H1 (cell line): ENCODE data around the gene MTG1. TPM values are rescaled to one million over a fixed set of nuclear protein-coding genes. Genes with fewer than 3 reads are reported as not detected.

Experiments used
- CTCF ChIA-PET: fragments of 300-600 bp; sonication (Branson Sonifier 250); formaldehyde crosslinking; loops from one replicate; lab custom pipeline; 2021; ENCODE audit not compliant: partially characterized antibody; lab: Charles Lee
- POLR2A ChIA-PET: fragments of 300-600 bp; sonication (Branson Sonifier 250); formaldehyde crosslinking; loops from one replicate; lab custom pipeline; 2021; ENCODE audit warnings: inconsistent platforms; ENCODE audit not compliant: partially characterized antibody; lab: Charles Lee
- DNase-seq, 2 experiments: peaks; one replicate each; pipeline versions ENCODE4 v3.0.0 to v3.0.0-alpha.2; 2010 to 2022; ENCODE audit warnings: low spot score in 2 of 2, low read depth in 1 of 2, mixed read lengths in 1 of 2
- FAIRE-seq: peaks from 2 replicates; lab custom pipeline; 2011; peaks lifted over from hg19 to GRCh38; lab: Jason Lieb, UNC
- H2AFZ ChIP-seq: 2 replicates; pipeline ENCODE4 v1.8.1; 2012; ENCODE audit warnings: low read length, inconsistent platforms
- H2AK5ac ChIP-seq: 2 replicates; pipeline ENCODE4 v1.6.1; 2013; ENCODE audit warnings: low read depth, low read length
- H2BK120ac ChIP-seq: replicated peaks from 2 replicates; pipeline ENCODE3; 2013; ENCODE audit warnings: low read depth, low read length, inconsistent platforms
- H2BK12ac ChIP-seq: 2 replicates; pipeline ENCODE4 v1.6.1; 2013; ENCODE audit warnings: low read depth, low read length
- H2BK15ac ChIP-seq: 2 replicates; pipeline ENCODE4 v1.6.1; 2013; ENCODE audit warnings: low read length
- H2BK20ac ChIP-seq: 2 replicates; pipeline ENCODE4 v1.6.1; 2013; ENCODE audit warnings: low read length
- H2BK5ac ChIP-seq: 2 replicates; pipeline ENCODE4 v1.6.1; 2013; ENCODE audit warnings: low read depth, low read length
- H3K14ac ChIP-seq: 2 replicates; pipeline ENCODE4 v1.6.1; 2013; ENCODE audit warnings: inconsistent platforms; ENCODE audit not compliant: insufficient read length
- H3K18ac ChIP-seq: 2 replicates; pipeline ENCODE4 v1.6.1; 2013; ENCODE audit warnings: low read length; ENCODE audit errors: extremely low read depth
- H3K23ac ChIP-seq: 2 replicates; pipeline ENCODE4 v1.6.1; 2013; ENCODE audit warnings: inconsistent platforms; ENCODE audit not compliant: insufficient read length
- H3K23me2 ChIP-seq: 2 replicates; pipeline ENCODE4 v1.6.1; 2013; ENCODE audit warnings: low read depth, low read length
- H3K27ac ChIP-seq: 2 replicates; pipeline ENCODE4 v1.6.1; 2011; ENCODE audit warnings: low read depth, low read length, inconsistent platforms
- H3K27me3 ChIP-seq, 4 experiments: replicated peaks in 1 of 4; 1 replicate in 1 of 4; 2 replicates in 3 of 4; pipeline versions ENCODE4 v1.6.1 to v1.8.1; 2011 to 2013; ENCODE audit warnings: low read length in 3 of 4, mild to moderate bottlenecking in 3 of 4, inconsistent platforms in 2 of 4, mixed read lengths in 2 of 4, moderate library complexity in 1 of 4; ENCODE audit not compliant: control insufficient read depth in 3 of 4, insufficient read depth in 3 of 4; ENCODE audit errors: extremely low read depth in 1 of 4
- H3K36me3 ChIP-seq, 4 experiments: 2 replicates each; pipeline versions ENCODE4 v1.6.1 to v1.8.1; 2011 to 2013; ENCODE audit warnings: mild to moderate bottlenecking in 4 of 4, low read length in 3 of 4, moderate library complexity in 2 of 4, control low read depth in 1 of 4, inconsistent platforms in 1 of 4; ENCODE audit not compliant: insufficient read depth in 4 of 4, control insufficient read depth in 2 of 4
- H3K4ac ChIP-seq: replicated peaks from 2 replicates; pipeline ENCODE3; 2013; ENCODE audit warnings: low read length, low read depth, mixed read lengths, inconsistent platforms; ENCODE audit not compliant: insufficient read length
- H3K4me1 ChIP-seq, 4 experiments: replicated peaks in 1 of 4; 1 replicate in 1 of 4; 2 replicates in 3 of 4; pipeline versions ENCODE4 v1.6.1 to v1.8.1; 2011 to 2013; ENCODE audit warnings: low read length in 3 of 4, inconsistent platforms in 2 of 4, mixed read lengths in 1 of 4; ENCODE audit not compliant: insufficient read depth in 4 of 4, control insufficient read depth in 3 of 4
- H3K4me2 ChIP-seq, 2 experiments: 2 replicates each; pipeline versions ENCODE4 v1.6.1 to v1.8.1; 2011 to 2013; ENCODE audit warnings: low read depth in 2 of 2, low read length in 2 of 2, control low read depth in 1 of 2, inconsistent platforms in 1 of 2, mild to moderate bottlenecking in 1 of 2; ENCODE audit not compliant: insufficient read depth in 1 of 2
- H3K4me3 ChIP-seq, 4 experiments: fragments of 200-600, 300-600 bp in 1 of 4; sonication (generic), shearing (Covaris generic), sonication (Bioruptor Twin) in 1 of 4; 2 replicates each; pipeline versions ENCODE4 v1.5.1 to v1.8.1; 2011 to 2016; ENCODE audit warnings: low read length in 4 of 4, low read depth in 3 of 4, control low read depth in 2 of 4, inconsistent platforms in 2 of 4, mild to moderate bottlenecking in 2 of 4, mixed read lengths in 1 of 4, moderate library complexity in 1 of 4; ENCODE audit not compliant: insufficient read depth in 2 of 4; ENCODE audit errors: extremely low read depth in 1 of 4
- H3K56ac ChIP-seq: replicated peaks from 2 replicates; pipeline ENCODE3; 2013; ENCODE audit warnings: low read depth, mild to moderate bottlenecking, mixed read lengths, low read length, inconsistent platforms; ENCODE audit not compliant: insufficient read length
- H3K79me1 ChIP-seq: 2 replicates; pipeline ENCODE4 v1.6.1; 2013; ENCODE audit warnings: low read depth, low read length, control low read depth
- H3K79me2 ChIP-seq, 2 experiments: 2 replicates each; pipeline versions ENCODE4 v1.6.1 to v1.8.1; 2012 to 2013; ENCODE audit warnings: low read length in 2 of 2, mild to moderate bottlenecking in 2 of 2, inconsistent platforms in 1 of 2; ENCODE audit not compliant: insufficient read depth in 2 of 2, control insufficient read depth in 1 of 2
- H3K9ac ChIP-seq, 4 experiments: replicated peaks in 1 of 4; 1 replicate in 1 of 4; 2 replicates in 3 of 4; pipeline versions ENCODE4 v1.6.1 to v1.8.1; 2011 to 2013; ENCODE audit warnings: low read depth in 3 of 4, low read length in 3 of 4, control low read depth in 2 of 4, mild to moderate bottlenecking in 2 of 4, moderate library complexity in 2 of 4, inconsistent platforms in 1 of 4; ENCODE audit errors: extremely low read depth in 1 of 4
- H3K9me3 ChIP-seq, 2 experiments: 2 replicates each; pipeline versions ENCODE4 v1.6.1 to v1.8.1; 2012 to 2013; ENCODE audit warnings: mild to moderate bottlenecking in 2 of 2, moderate library complexity in 2 of 2, control low read depth in 1 of 2, inconsistent platforms in 1 of 2, low read depth in 1 of 2, low read length in 1 of 2, mixed read lengths in 1 of 2; ENCODE audit not compliant: insufficient read depth in 2 of 2
- H4K20me1 ChIP-seq, 2 experiments: replicated peaks in 1 of 2; 2 replicates each; pipeline versions ENCODE3 to v1.8.1; 2011 to 2013; ENCODE audit warnings: inconsistent platforms in 2 of 2, low read length in 2 of 2, mild to moderate bottlenecking in 1 of 2; ENCODE audit not compliant: insufficient read depth in 2 of 2, control insufficient read depth in 1 of 2
- H4K5ac ChIP-seq: 2 replicates; pipeline ENCODE4 v1.6.1; 2013; ENCODE audit warnings: low read length, low read depth, mixed read lengths, inconsistent platforms; ENCODE audit not compliant: insufficient read length
- H4K8ac ChIP-seq: 2 replicates; pipeline ENCODE4 v1.8.0; 2013; ENCODE audit warnings: mild to moderate bottlenecking, moderate library complexity, low read length, inconsistent platforms; ENCODE audit not compliant: insufficient read depth; ENCODE audit errors: extremely low read depth
- H4K91ac ChIP-seq: replicated peaks from 2 replicates; pipeline ENCODE3; 2013; ENCODE audit warnings: low read length, mixed read lengths, inconsistent platforms; ENCODE audit not compliant: insufficient read length
- BACH1 ChIP-seq: IDR thresholded peaks from 2 replicates; pipeline ENCODE4 v1.6.1; 2012; ENCODE audit warnings: low read length, improper control_type of control experiment
- EGR1 ChIP-seq: IDR thresholded peaks from 2 replicates; pipeline ENCODE4 v1.6.1; 2011; ENCODE audit warnings: low read depth, low read length, borderline replicate concordance
- GABPA ChIP-seq: IDR thresholded peaks from 2 replicates; pipeline ENCODE4 v1.6.1; 2011; ENCODE audit warnings: mild to moderate bottlenecking, low read length, moderate library complexity, borderline replicate concordance; ENCODE audit not compliant: insufficient read depth
- POU5F1 ChIP-seq: IDR thresholded peaks from 2 replicates; pipeline ENCODE4 v1.6.1; 2011; ENCODE audit warnings: low read depth, mild to moderate bottlenecking, low read length, moderate library complexity
- RFX5 ChIP-seq: IDR thresholded peaks from 2 replicates; pipeline ENCODE4 v1.6.1; 2011; ENCODE audit warnings: low read depth, low read length, improper control_type of control experiment, borderline replicate concordance
- RXRA ChIP-seq: IDR thresholded peaks from 2 replicates; pipeline ENCODE4 v1.6.1; 2011; ENCODE audit warnings: low read depth, mild to moderate bottlenecking, low read length, moderate library complexity; ENCODE audit not compliant: insufficient read depth
- whole genome bisulfite sequencing, 2 experiments: shearing (Covaris generic) in 1 of 2; methylation state at CpG; one replicate each; pipeline versions ENCODE4 v1.1.6 to v1.1.7; 2013 to 2015; ENCODE audit warnings: low lambda C conversion rate in 2 of 2, mixed read lengths in 2 of 2, inconsistent platforms in 1 of 2, low coverage in 1 of 2, missing lambda C conversion rate in 1 of 2; ENCODE audit not compliant: insufficient replicate concordance in 2 of 2, insufficient coverage in 1 of 2, insufficient read length in 1 of 2; ENCODE audit errors: extremely low coverage in 1 of 2, missing lambda C conversion rate in 1 of 2; 5-methylcytosine and 5-hydroxymethylcytosine counted together
- polyA plus RNA-seq, 7 experiments: library from polyadenylated mRNA; depleted of rRNA in 3 of 7; stranded (reverse) in 5 of 7; unstranded in 2 of 7; fragments of >200 nt in 5 of 7; fragments of 200-250 nt in 2 of 7; gene quantifications; 1 replicate in 5 of 7; 2 replicates in 1 of 7; 4 replicates in 1 of 7; pipeline versions ENCODE4 v1.2.1 to v1.2.3, GENCODE V29; 2011 to 2013; ENCODE audit warnings: missing spikeins in 2 of 7, mixed read lengths in 2 of 7
- total RNA-seq: library from RNA; stranded (reverse); fragmentation: NEBNext Ultra II Directional; extraction: Animal tissue kit (Norgen Biotek cat#: 25700); gene quantifications from 2 replicates; pipeline ENCODE4 v1.2.1, GENCODE V29; 2021

The MTG1 gene
- total and polyA plus RNA-seq, 2 of the 8 experiments (the other 6 are each of a cell fraction or from before 2014, with no cell fraction given), result 56.6 to 81.6 TPM

DNA sequence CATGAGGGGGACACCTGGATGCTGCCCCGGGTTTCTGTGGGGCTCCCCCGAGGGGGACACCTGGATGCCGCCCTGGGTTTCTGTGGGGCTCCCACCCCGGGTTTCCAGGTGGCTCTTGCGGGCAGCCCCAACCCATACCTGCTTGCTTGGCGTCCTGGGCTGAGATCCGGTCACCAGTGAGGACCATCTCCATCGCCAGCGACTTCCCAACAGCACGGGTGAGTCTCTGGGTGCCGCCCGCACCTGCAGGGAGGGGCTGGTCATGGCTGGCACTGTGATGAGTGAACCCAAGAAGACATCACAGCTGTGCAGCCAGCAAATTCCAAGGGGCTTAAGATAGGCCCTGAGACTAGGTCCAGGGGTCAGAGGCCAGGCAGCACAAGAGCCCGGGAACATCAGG lies 27.2 kb upstream of the MTG1 start:
- Histone ChIP-seq H3K9me3 (no peaks in the 10 kb centered on the region), H4K91ac (no peak overlapping the region), H3K23ac (no peak overlapping the region), H3K23me2 (no peaks in the 10 kb centered on the region), H3K18ac (no peak overlapping the region), H3K27me3 (no peaks in the 10 kb centered on the region; a peak in 1 of 7 replicates), H4K5ac (no peak overlapping the region), H2AK5ac (no peak overlapping the region), H4K8ac (no peak overlapping the region), H3K4me3 (no peak overlapping the region), H3K4me2 (no peak overlapping the region), H3K79me1 (peaks cover 3% of the 10 kb centered on the region), H3K9ac (no peak overlapping the region), H2AFZ (no peak overlapping the region), H3K4ac (no peak overlapping the region), H4K20me1 (peaks cover 3 to 12% of the 10 kb centered on the region in 2 experiments), H3K4me1 (no peaks in the 10 kb centered on the region), H3K27ac (no peak overlapping the region), H3K14ac (no peak overlapping the region), H3K79me2 (no peaks in the 10 kb centered on the region), H2BK15ac (no peak overlapping the region), H2BK20ac (no peak overlapping the region), H2BK120ac (no peak overlapping the region), H2BK12ac (no peak overlapping the region), H3K36me3 (peaks cover 25 to 62% (median 53%) of the 10 kb centered on the region in 4 experiments), H3K56ac (no peak overlapping the region), H2BK5ac (no peak overlapping the region)
- DNase-seq (no peak), FAIRE-seq (no peak)
- ChIA-PET CTCF (no interaction called here), POLR2A (interaction anchor here (1.1 kb wide), 1 partner anchor 34 kb away, joined by 3 read pairs; no protein-coding TSS in a partner anchor)
- TF ChIP-seq POU5F1 (no peak), EGR1 (no peak), GABPA (no peak), RXRA (no peak), BACH1 (no peak), RFX5 (no peak)
- WGBS, 2 experiments, result 93% methylated on average over 13 of the region's 13 CpGs; no CpG with 5 or more reads in 1 of the 2 experiments
